ENCODE data around the gene GTSF1L. TPM values are rescaled to one million over a fixed set of nuclear protein-coding genes. Genes with fewer than 3 reads are reported as not detected.

Gene GTSF1L
- total and polyA plus RNA-seq, 2 of the 4 experiments (the other 2 are of a cell fraction): not detected

DNA sequence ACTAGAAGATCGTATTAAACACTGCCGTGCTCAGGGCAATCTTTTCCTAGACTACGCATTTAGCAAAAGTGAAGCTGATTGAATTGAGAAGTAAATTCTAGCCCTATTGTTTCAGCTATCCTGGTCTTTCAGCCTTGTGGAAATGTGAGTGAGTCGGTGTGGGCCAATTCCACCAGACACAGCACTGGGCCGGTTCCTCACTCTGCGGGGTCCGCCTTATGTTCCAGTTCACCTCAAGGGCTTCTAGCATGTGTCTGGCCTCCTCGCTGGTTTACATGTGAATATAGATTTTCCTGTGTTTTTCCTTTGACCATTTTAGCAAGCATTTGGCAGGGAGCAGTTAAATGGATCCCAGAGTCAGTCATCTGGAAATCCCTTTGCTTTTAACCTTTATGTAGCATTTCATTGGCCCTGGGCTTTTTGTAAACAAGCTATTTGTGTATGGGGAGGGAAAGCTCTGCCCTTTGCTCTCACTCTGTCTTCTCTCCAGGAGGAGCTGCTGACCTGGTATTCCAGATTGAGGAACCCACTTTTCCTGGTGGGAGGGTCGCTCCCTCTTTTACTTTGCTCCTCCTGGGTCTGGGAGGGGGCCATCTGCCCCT lies 12.4 kb upstream of the GTSF1L start:
- Histone ChIP-seq H4K91ac (ENCODE audit: insufficient read depth, low read depth, low read length) (no peak overlapping the region), H3K23ac (ENCODE audit: low read depth, low read length) (no peak overlapping the region), H2BK20ac (ENCODE audit: low read depth, low read length) (no peak overlapping the region), H2AFZ (replicated peaks; ENCODE audit: low read length, poor library complexity) (no peak overlapping the region), H2BK15ac (ENCODE audit: low read depth, low read length) (no peak overlapping the region), H3K4ac (ENCODE audit: low read depth, low read length) (no peak overlapping the region), H4K20me1 (ENCODE audit: insufficient read depth, low read length) (no peaks in the 10 kb centered on the region), H4K5ac (ENCODE audit: low read depth, low read length) (no peak overlapping the region), H3K56ac (ENCODE audit: extremely low read depth, insufficient read depth, low read length) (no peak overlapping the region), H2AK5ac (ENCODE audit: low read depth, low read length) (no peak overlapping the region), H3K27ac (ENCODE audit: insufficient read depth, low read length) (no peak overlapping the region), H3K9me1 (ENCODE audit: insufficient read depth, low read length) (0 out of 2 replicates have a peak, but pooled peaks cover 3% of the 10 kb centered on the region), H3K4me3 (ENCODE audit: insufficient read depth, low read depth, low read length) (no peak overlapping the region), H3K18ac (ENCODE audit: low read depth, low read length) (no peak overlapping the region), H3K9ac (ENCODE audit: low read depth, low read length) (no peak overlapping the region), H3K9me3 (ENCODE audit: control insufficient read depth, insufficient read depth, low read length) (no peaks in the 10 kb centered on the region; the same call in 1 of the 2 replicates), H2AK9ac (replicated peaks; ENCODE audit: low read depth, low read length, poor library complexity) (no peak overlapping the region), H3K4me2 (ENCODE audit: low read depth, low read length) (no peak overlapping the region), H4K8ac (ENCODE audit: low read depth in 2 of 2, low read length in 2 of 2) (no peak overlapping the region), H3K27me3 (ENCODE audit: control insufficient read depth, insufficient read depth, low read length) (peaks cover 7% of the 10 kb centered on the region), H2BK120ac (ENCODE audit: low read depth, low read length) (no peak overlapping the region), H3K36me3 (ENCODE audit: control insufficient read depth, insufficient read depth, low read length) (no peaks in the 10 kb centered on the region), H3K14ac (replicated peaks; ENCODE audit: low read depth, low read length) (no peak overlapping the region), H3K79me1 (ENCODE audit: low read depth in 1 of 2, low read length in 2 of 2) (no peaks in the 10 kb centered on the region), H3K4me1 (ENCODE audit: control insufficient read depth, insufficient read depth, low read length) (no peaks in the 10 kb centered on the region), H2BK5ac (ENCODE audit: low read depth, low read length, poor library complexity, severe bottlenecking) (no peak overlapping the region)
- dilution Hi-C loops (cut with HindIII; ENCODE audit: low sequenced_read_pairs, unreplicated experiment) (no loop called here), in situ Hi-C loops (cut with MboI; ENCODE audit: low sequenced_read_pairs) (no loop called here), intact Hi-C loops (cut with micrococcal nuclease) (no loop called here)
- ChIA-PET CTCF (interaction anchor here (0.6 kb wide), 1 partner anchor 159 kb away, joined by 3 read pairs; no protein-coding TSS in a partner anchor), POLR2A (ENCODE audit: unreplicated experiment) (no interaction called here)
- no peak for DNase-seq
- no TSS peak for BruUV-seq (replicated peaks)
- ATAC-seq (ENCODE audit: low read depth): no peak
- WGBS, 2 experiments (ENCODE audit: extremely low coverage in 2 of 2, insufficient read length in 1 of 2): no CpG with 5 or more reads among the region's 9 CpGs
- no peak for TF ChIP-seq CHD1 (IDR thresholded peaks at IDR 0.05; ENCODE audit: low read depth, low read length)

All from IMR-90 (cell line).